K562 (cell line): ENCODE measurements around the gene CCSER1. TPM values are rescaled to one million over a fixed set of nuclear protein-coding genes. Genes with fewer than 3 reads are reported as not detected.

Experiments used
- ATAC-seq: fragments of 200-7000 bp; cut with Tn5 transposase; 3 replicates; pipeline ENCODE4 v1.9.1; 2020; ENCODE audit warnings: moderate library complexity
- BruUV-seq: library from RNA; stranded (reverse); fragments of 400-500 nt; replicated peaks from 2 replicates; lab custom pipeline; 2021; lab: Mats Ljungman, UMichigan
- CTCF ChIA-PET: fragments of 300-600 bp; formaldehyde crosslinking; extraction: SDS; loops from one replicate; lab custom pipeline; 2021; ENCODE audit warnings: low intra/inter-chr PET ratio; lab: Yijun Ruan, JAX
- POLR2A ChIA-PET: fragments of 300-600, 350-650 bp; sonication (Branson Sonifier 250); formaldehyde crosslinking; extraction: SDS; loops from one replicate; lab custom pipeline; 2021; ENCODE audit warnings: antibody characterized with exemption, inconsistent platforms; lab: Yijun Ruan, JAX
- DNase-seq, 4 experiments: peaks; one replicate each; pipeline versions ENCODE4 v3.0.0 to v3.0.0-alpha.2; 2011 to 2018; ENCODE audit warnings: low spot score in 3 of 4, mixed read lengths in 3 of 4; ENCODE audit errors: extremely low read depth in 1 of 4
- FAIRE-seq: peaks from 2 replicates; lab custom pipeline; 2011; peaks lifted over from hg19 to GRCh38; lab: Jason Lieb, UNC
- H2AFZ ChIP-seq: 2 replicates; pipeline ENCODE4 v1.6.0; 2011; ENCODE audit warnings: low read depth, low read length, control low read depth, inconsistent platforms
- H3K27ac ChIP-seq: fragments of 200-600 bp; 3 replicates; pipeline ENCODE4 v1.8.0; 2011; ENCODE audit warnings: low read depth, mild to moderate bottlenecking, control low read depth, inconsistent platforms, low read length, moderate library complexity, mixed read lengths; ENCODE audit errors: extremely low read depth
- H3K27me3 ChIP-seq, 2 experiments: fragments of 300-600 bp in 1 of 2; 2 replicates in 1 of 2; 3 replicates in 1 of 2; pipeline versions ENCODE4 v1.6.0 to v1.8.0; 2011; ENCODE audit warnings: inconsistent platforms in 2 of 2, low read length in 2 of 2, mild to moderate bottlenecking in 1 of 2, mixed read lengths in 1 of 2, moderate library complexity in 1 of 2; ENCODE audit not compliant: control insufficient read depth in 2 of 2, insufficient read depth in 2 of 2
- H3K36me3 ChIP-seq: fragments of 300-600 bp; 3 replicates; pipeline ENCODE4 v1.8.0; 2011; ENCODE audit warnings: mild to moderate bottlenecking, low read length, inconsistent platforms; ENCODE audit not compliant: control insufficient read depth, insufficient read depth
- H3K4me1 ChIP-seq, 2 experiments: fragments of 200-600 bp in 1 of 2; replicated peaks in 1 of 2; 2 replicates in 1 of 2; 3 replicates in 1 of 2; pipeline versions ENCODE4 v1.5.1 to v1.8.0; 2011; ENCODE audit warnings: inconsistent platforms in 2 of 2, low read length in 2 of 2, mild to moderate bottlenecking in 1 of 2, mixed read lengths in 1 of 2, moderate library complexity in 1 of 2; ENCODE audit not compliant: control insufficient read depth in 2 of 2, insufficient read depth in 2 of 2
- H3K4me2 ChIP-seq: 2 replicates; pipeline ENCODE4 v1.6.1; 2011; ENCODE audit warnings: low read length, control low read depth, inconsistent platforms, mixed read lengths; ENCODE audit not compliant: insufficient read depth
- H3K4me3 ChIP-seq: fragments of 200-600 bp; sonication (generic), shearing (Covaris generic); 2 replicates; pipeline ENCODE4 v1.5.1; 2016; ENCODE audit warnings: control low read depth, inconsistent platforms
- H3K79me2 ChIP-seq: fragments of 200-600 bp; 3 replicates; pipeline ENCODE4 v1.8.0; 2011; ENCODE audit warnings: low read length, inconsistent platforms; ENCODE audit not compliant: control insufficient read depth, insufficient read depth
- H3K9ac ChIP-seq, 2 experiments: 2 replicates each; pipeline versions ENCODE4 v1.6.0 to v1.6.1; 2011; ENCODE audit warnings: low read depth in 2 of 2, low read length in 2 of 2, control low read depth in 1 of 2, inconsistent platforms in 1 of 2, mild to moderate bottlenecking in 1 of 2, mixed read lengths in 1 of 2; ENCODE audit not compliant: insufficient read depth in 1 of 2
- H3K9me1 ChIP-seq: one replicate; pipeline ENCODE4 v1.6.0; 2011; ENCODE audit warnings: inconsistent platforms, mild to moderate bottlenecking, low read length, moderate library complexity; ENCODE audit not compliant: control insufficient read depth, insufficient read depth
- H3K9me3 ChIP-seq: replicated peaks from 2 replicates; pipeline ENCODE4 v1.5.1; 2011; ENCODE audit warnings: low read depth, low read length, inconsistent platforms; ENCODE audit not compliant: control insufficient read depth, insufficient read depth
- H4K20me1 ChIP-seq: replicated peaks from 2 replicates; pipeline ENCODE4 v1.6.1; 2011; ENCODE audit warnings: low read length, inconsistent platforms, mixed read lengths; ENCODE audit not compliant: control insufficient read depth, insufficient read depth
- BCOR ChIP-seq: fragments of 450-650 bp; IDR thresholded peaks from 2 replicates; pipeline ENCODE4 v1.6.1; 2016
- FOXA3 ChIP-seq, 2 experiments: fragments of 450-650 bp in 1 of 2; sonication (generic) in 1 of 2; formaldehyde crosslinking; IDR thresholded peaks in 1 of 2; conservative IDR thresholded peaks in 1 of 2; 2 replicates each; pipeline versions ENCODE4 v1.4.0 to v1.8.0; 2020 to 2022; ENCODE audit warnings: mild to moderate bottlenecking in 2 of 2, missing genetic modification reagents in 1 of 2
- MCM3 ChIP-seq: fragments of 450-650 bp; IDR thresholded peaks from 2 replicates; pipeline ENCODE4 v1.6.1; 2016
- NFE2 ChIP-seq: IDR thresholded peaks from 2 replicates; pipeline ENCODE4 v1.6.1; 2014; ENCODE audit warnings: antibody characterized with exemption, low read depth
- NFYB ChIP-seq: IDR thresholded peaks from 2 replicates; pipeline ENCODE4 v1.6.1; 2011; ENCODE audit warnings: mild to moderate bottlenecking, moderate library complexity; ENCODE audit not compliant: insufficient read length; ENCODE audit errors: extremely low read depth
- PTBP1 ChIP-seq: fragments of 200-400 bp; formaldehyde crosslinking; IDR thresholded peaks from 2 replicates; pipeline ENCODE4 v1.6.1; 2017; ENCODE audit warnings: low read depth, low read length
- RREB1 ChIP-seq: fragments of 250-450 bp; sonication (Bioruptor Pico); IDR thresholded peaks from 2 replicates; pipeline ENCODE4 v1.4.0; 2020
- ZNF121 ChIP-seq: sonication (generic); formaldehyde crosslinking; conservative IDR thresholded peaks from 2 replicates; pipeline ENCODE4 v1.8.0; 2022; ENCODE audit warnings: missing genetic modification reagents
- ZNF146 ChIP-seq: IDR thresholded peaks from one replicate; pipeline ENCODE4 v1.6.1; 2018; ENCODE audit warnings: missing compliant biosample characterization; ENCODE audit not compliant: unreplicated experiment
- ZNF449 ChIP-seq: fragments of 250-450 bp; sonication (Bioruptor Pico); IDR thresholded peaks from 2 replicates; pipeline ENCODE4 v1.8.0; 2022; ENCODE audit warnings: moderate library complexity, mild to moderate bottlenecking, inconsistent platforms
- WGBS: fragments of 100-300 bp; shearing (Covaris generic); methylation state at CpG from one replicate; pipeline ENCODE4 v1.1.6; 2016; ENCODE audit warnings: low coverage, mixed read lengths; ENCODE audit not compliant: insufficient coverage; ENCODE audit errors: missing lambda C conversion rate; 5-methylcytosine and 5-hydroxymethylcytosine counted together
- in situ Hi-C: fragments of 300-500 bp; cut with MboI; formaldehyde crosslinking; loops from 4 replicates; pipeline ENCODE4 v1.15.0; 2018; ENCODE audit warnings: inconsistent platforms, mixed read lengths
- intact Hi-C: fragments of 100-400 bp; cut with micrococcal nuclease; formaldehyde crosslinking; loops from 2 replicates; pipeline ENCODE4 v1.14.2; 2022
- polyA plus RNA-seq, 8 experiments: library from polyadenylated mRNA; depleted of rRNA in 4 of 8; stranded (reverse) in 5 of 8; unstranded in 3 of 8; fragments of >200 nt; fragmentation: Nextera tagmentation in 2 of 8; fragmentation: Illumina TruSeq in 1 of 8; extraction: Ambion mirVana in 2 of 8; extraction: Trizol in 1 of 8; gene quantifications; 2 replicates each; pipeline versions ENCODE4 v1.2.1 to v1.2.3, GENCODE V29; 2011 to 2014; ENCODE audit warnings: inconsistent platforms in 1 of 8, missing spikeins in 1 of 8
- total RNA-seq, 7 experiments: library from RNA; depleted of rRNA in 6 of 7; stranded (reverse); fragments of >200 nt in 6 of 7; fragmentation: Illumina TruSeq in 2 of 7; extraction: Trizol in 2 of 7; gene quantifications; 2 replicates each; pipeline versions ENCODE4 v1.2.1 to v1.2.3, GENCODE V29; 2011 to 2021; ENCODE audit warnings: low replicate concordance in 1 of 7
- TF ChIP-seq, protein P1 (sequence below): fragments of 250-450 bp; sonication (Bioruptor Pico); IDR thresholded peaks from 2 replicates; pipeline ENCODE4 v1.5.0; 2020; ENCODE audit warnings: mild to moderate bottlenecking
- TF ChIP-seq, protein P2 (sequence below): fragments of 250-450 bp; sonication (Bioruptor Pico); IDR thresholded peaks from 2 replicates; pipeline ENCODE4 v1.8.0; 2021; ENCODE audit warnings: moderate library complexity, mild to moderate bottlenecking, inconsistent platforms

Gene CCSER1
- total and polyA plus RNA-seq, 9 of the 15 experiments (the other 6 are each of a cell fraction or from before 2014, with no cell fraction given), result not detected

DNA sequence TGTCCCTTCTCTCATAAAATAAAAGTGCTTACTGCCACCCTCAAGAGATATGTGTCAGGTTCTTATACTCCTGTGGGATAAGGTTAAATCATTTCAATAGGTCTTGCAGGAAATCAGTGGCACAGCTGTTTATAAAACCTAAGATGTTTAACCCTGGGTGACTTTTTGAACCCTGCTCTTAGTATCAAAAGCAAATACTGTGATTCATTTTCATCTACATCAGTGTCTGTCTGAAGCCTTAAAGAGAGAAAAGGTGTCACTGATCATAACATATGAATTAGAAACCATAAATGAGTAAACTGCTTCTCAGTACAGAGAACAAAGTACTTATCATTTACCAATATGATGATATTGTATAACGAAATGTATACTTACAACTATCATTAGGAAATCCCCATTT is 59.0 kb downstream of the CCSER1 start:
- no peak overlapping the region for H3K4me3 ChIP-seq
- in situ Hi-C loops, result no loop called here
- DNase-seq (no peak), ATAC-seq (no peak), FAIRE-seq (no peak)
- ChIA-PET POLR2A (no interaction called here), CTCF (no interaction called here)
- 0% methylated on average over 1 of the region's 1 CpG for WGBS
- H3K9ac ChIP-seq, result no peak overlapping the region
- no peaks in the 10 kb centered on the region for H3K4me1 ChIP-seq
- no peak overlapping the region for H2AFZ ChIP-seq
- H3K27me3 ChIP-seq, result no peaks in the 10 kb centered on the region
- H3K36me3 ChIP-seq, result no peaks in the 10 kb centered on the region
- no peaks in the 10 kb centered on the region for H3K9me1 ChIP-seq
- H3K79me2 ChIP-seq, result no peaks in the 10 kb centered on the region
- H3K9me3 ChIP-seq, result no peaks in the 10 kb centered on the region; the same call in 1 of the 2 replicates
- H3K27ac ChIP-seq, result no peak overlapping the region
- no peak overlapping the region for H3K4me2 ChIP-seq
- no peak for TF ChIP-seq RREB1 (CRISPR knock-in tag)
- TF ChIP-seq, protein P1, sequence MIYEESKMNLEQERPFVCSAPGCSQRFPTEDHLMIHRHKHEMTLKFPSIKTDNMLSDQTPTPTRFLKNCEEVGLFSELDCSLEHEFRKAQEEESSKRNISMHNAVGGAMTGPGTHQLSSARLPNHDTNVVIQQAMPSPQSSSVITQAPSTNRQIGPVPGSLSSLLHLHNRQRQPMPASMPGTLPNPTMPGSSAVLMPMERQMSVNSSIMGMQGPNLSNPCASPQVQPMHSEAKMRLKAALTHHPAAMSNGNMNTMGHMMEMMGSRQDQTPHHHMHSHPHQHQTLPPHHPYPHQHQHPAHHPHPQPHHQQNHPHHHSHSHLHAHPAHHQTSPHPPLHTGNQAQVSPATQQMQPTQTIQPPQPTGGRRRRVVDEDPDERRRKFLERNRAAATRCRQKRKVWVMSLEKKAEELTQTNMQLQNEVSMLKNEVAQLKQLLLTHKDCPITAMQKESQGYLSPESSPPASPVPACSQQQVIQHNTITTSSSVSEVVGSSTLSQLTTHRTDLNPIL (CRISPR knock-in tag), result no peak
- no peak for TF ChIP-seq ZNF449
- no peak for TF ChIP-seq BCOR
- no peak for TF ChIP-seq NFE2
- TF ChIP-seq NFYB, result no peak
- no peak for TF ChIP-seq ZNF146 (CRISPR knock-in tag)
- TF ChIP-seq ZNF121, result no peak
- TF ChIP-seq MCM3, result no peak
- no peak for TF ChIP-seq FOXA3 (CRISPR knock-in tag; conservative IDR thresholded peaks at IDR 0.05 in 1 of 2, IDR thresholded peaks at IDR 0.05 in 1 of 2)
- TF ChIP-seq, protein P2, sequence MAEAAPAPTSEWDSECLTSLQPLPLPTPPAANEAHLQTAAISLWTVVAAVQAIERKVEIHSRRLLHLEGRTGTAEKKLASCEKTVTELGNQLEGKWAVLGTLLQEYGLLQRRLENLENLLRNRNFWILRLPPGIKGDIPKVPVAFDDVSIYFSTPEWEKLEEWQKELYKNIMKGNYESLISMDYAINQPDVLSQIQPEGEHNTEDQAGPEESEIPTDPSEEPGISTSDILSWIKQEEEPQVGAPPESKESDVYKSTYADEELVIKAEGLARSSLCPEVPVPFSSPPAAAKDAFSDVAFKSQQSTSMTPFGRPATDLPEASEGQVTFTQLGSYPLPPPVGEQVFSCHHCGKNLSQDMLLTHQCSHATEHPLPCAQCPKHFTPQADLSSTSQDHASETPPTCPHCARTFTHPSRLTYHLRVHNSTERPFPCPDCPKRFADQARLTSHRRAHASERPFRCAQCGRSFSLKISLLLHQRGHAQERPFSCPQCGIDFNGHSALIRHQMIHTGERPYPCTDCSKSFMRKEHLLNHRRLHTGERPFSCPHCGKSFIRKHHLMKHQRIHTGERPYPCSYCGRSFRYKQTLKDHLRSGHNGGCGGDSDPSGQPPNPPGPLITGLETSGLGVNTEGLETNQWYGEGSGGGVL, result no peak
- TF ChIP-seq PTBP1, result no peak
- intact Hi-C loops, result no loop called here
- H4K20me1 ChIP-seq, result no peaks in the 10 kb centered on the region
- BruUV-seq, result no TSS peak
